K562 (cell line): ENCODE data around the gene ZC3H8. TPM values are rescaled to one million over a fixed set of nuclear protein-coding genes. Genes with fewer than 3 reads are reported as not detected.

Source experiments
- BRD9 ChIP-seq: fragments of 450-650 bp; IDR thresholded peaks from 2 replicates; pipeline ENCODE4 v1.6.1; 2018; ENCODE audit warnings: low read depth; ENCODE audit not compliant: partially characterized antibody
- C11orf30 ChIP-seq: fragments of 450-650 bp; IDR thresholded peaks from 2 replicates; pipeline ENCODE4 v1.6.1; 2016; ENCODE audit warnings: low read depth, mild to moderate bottlenecking
- FOXA3 ChIP-seq, 2 experiments: fragments of 450-650 bp in 1 of 2; sonication (generic) in 1 of 2; formaldehyde crosslinking; IDR thresholded peaks in 1 of 2; conservative IDR thresholded peaks in 1 of 2; 2 replicates each; pipeline versions ENCODE4 v1.4.0 to v1.8.0; 2020 to 2022; ENCODE audit warnings: mild to moderate bottlenecking in 2 of 2, missing genetic modification reagents in 1 of 2
- HDAC2 ChIP-seq: fragments of 450-650 bp; IDR thresholded peaks from 2 replicates; pipeline ENCODE4 v1.6.1; 2016; ENCODE audit warnings: mild to moderate bottlenecking
- HNRNPLL ChIP-seq: fragments of 200-400 bp; formaldehyde crosslinking; IDR thresholded peaks from 2 replicates; pipeline ENCODE4 v1.6.1; 2017; ENCODE audit warnings: low read length, low read depth, mild to moderate bottlenecking; ENCODE audit not compliant: poor library complexity, severe bottlenecking
- NFYB ChIP-seq: IDR thresholded peaks from 2 replicates; pipeline ENCODE4 v1.6.1; 2011; ENCODE audit warnings: mild to moderate bottlenecking, moderate library complexity; ENCODE audit not compliant: insufficient read length; ENCODE audit errors: extremely low read depth
- PKNOX1 ChIP-seq: fragments of 450-650 bp; IDR thresholded peaks from 2 replicates; pipeline ENCODE4 v1.6.1; 2016
- PML ChIP-seq: IDR thresholded peaks from 2 replicates; pipeline ENCODE4 v1.6.1; 2012; ENCODE audit warnings: low read length, inconsistent platforms
- SMARCB1 ChIP-seq: IDR thresholded peaks from 2 replicates; pipeline ENCODE4 v1.6.1; 2011; ENCODE audit warnings: improper control_type of control experiment, low read depth; ENCODE audit not compliant: insufficient read length
- TAF7 ChIP-seq: fragments of 450-650 bp; IDR thresholded peaks from 2 replicates; pipeline ENCODE4 v1.6.1; 2016; ENCODE audit warnings: missing genetic modification characterization, missing compliant biosample characterization
- TAF9B ChIP-seq: fragments of 450-650 bp; IDR thresholded peaks from 2 replicates; pipeline ENCODE4 v1.6.1; 2018; ENCODE audit warnings: mild to moderate bottlenecking; ENCODE audit not compliant: partially characterized antibody
- TOE1 ChIP-seq, 2 experiments: fragments of 450-650 bp in 1 of 2; sonication (generic) in 1 of 2; formaldehyde crosslinking in 1 of 2; IDR thresholded peaks; 2 replicates each; pipeline versions ENCODE4 v1.7.1 to v1.8.0; 2016 to 2022; ENCODE audit warnings: borderline replicate concordance in 2 of 2, mild to moderate bottlenecking in 2 of 2, antibody characterized with exemption in 1 of 2, inconsistent platforms in 1 of 2, low read depth in 1 of 2, missing genetic modification reagents in 1 of 2, moderate library complexity in 1 of 2
- U2AF1 ChIP-seq: fragments of 200-400 bp; formaldehyde crosslinking; optimal IDR thresholded peaks from 2 replicates; pipeline ENCODE3; 2017; ENCODE audit warnings: mild to moderate bottlenecking, low read depth, low read length, moderate library complexity
- ZBTB11 ChIP-seq, 3 experiments: fragments of 200-800 bp in 1 of 3; fragments of 250-450 bp in 1 of 3; fragments of 450-650 bp in 1 of 3; sonication (Bioruptor Pico) in 1 of 3; sonication (Bioruptor generic) in 1 of 3; formaldehyde crosslinking in 1 of 3; IDR thresholded peaks; 2 replicates each; pipeline versions ENCODE4 v1.6.1 to v1.8.0; 2016 to 2022; ENCODE audit warnings: mild to moderate bottlenecking in 2 of 3, missing genetic modification characterization in 2 of 3, missing compliant biosample characterization in 1 of 3, moderate library complexity in 1 of 3
- ZFP36 ChIP-seq: fragments of 150-350 bp; IDR thresholded peaks from 2 replicates; pipeline ENCODE4 v1.6.1; 2018; ENCODE audit warnings: low read length, low read depth; ENCODE audit not compliant: partially characterized antibody
- ZNF217 ChIP-seq: sonication (generic); formaldehyde crosslinking; IDR thresholded peaks from 2 replicates; pipeline ENCODE4 v1.8.0; 2022; ENCODE audit warnings: mild to moderate bottlenecking, missing genetic modification reagents
- ZNF644 ChIP-seq: fragments of 200-800 bp; sonication (Bioruptor generic); IDR thresholded peaks from 2 replicates; pipeline ENCODE4 v1.6.1; 2016; ENCODE audit warnings: low read depth, missing genetic modification characterization, missing compliant biosample characterization
- ZNF778 ChIP-seq: fragments of 450-650 bp; formaldehyde crosslinking; IDR thresholded peaks from 2 replicates; pipeline ENCODE4 v1.4.0; 2020; ENCODE audit warnings: mild to moderate bottlenecking, moderate library complexity
- polyA plus RNA-seq, 8 experiments: library from polyadenylated mRNA; depleted of rRNA in 4 of 8; stranded (reverse) in 5 of 8; unstranded in 3 of 8; fragments of >200 nt; fragmentation: Nextera tagmentation in 2 of 8; fragmentation: Illumina TruSeq in 1 of 8; extraction: Ambion mirVana in 2 of 8; extraction: Trizol in 1 of 8; gene quantifications; 2 replicates each; pipeline versions ENCODE4 v1.2.1 to v1.2.3, GENCODE V29; 2011 to 2014; ENCODE audit warnings: inconsistent platforms in 1 of 8, missing spikeins in 1 of 8
- total RNA-seq, 7 experiments: library from RNA; depleted of rRNA in 6 of 7; stranded (reverse); fragments of >200 nt in 6 of 7; fragmentation: Illumina TruSeq in 2 of 7; extraction: Trizol in 2 of 7; gene quantifications; 2 replicates each; pipeline versions ENCODE4 v1.2.1 to v1.2.3, GENCODE V29; 2011 to 2021; ENCODE audit warnings: low replicate concordance in 1 of 7
- TF ChIP-seq, protein P1 (sequence below): sonication (generic); formaldehyde crosslinking; IDR thresholded peaks from 2 replicates; pipeline ENCODE4 v1.8.1; 2023; ENCODE audit warnings: mild to moderate bottlenecking, missing genetic modification reagents

Gene ZC3H8
- total and polyA plus RNA-seq, 9 of the 15 experiments (the other 6 are each of a cell fraction or from before 2014, with no cell fraction given) = 11.6 to 41.5 (median 27.5) TPM

GRCh38 chr2:112275311-112275886 lies 20.6 kb upstream of the ZC3H8 start, which contains the start of gene ZC3H6 (continued):
- TF ChIP-seq, protein P1, sequence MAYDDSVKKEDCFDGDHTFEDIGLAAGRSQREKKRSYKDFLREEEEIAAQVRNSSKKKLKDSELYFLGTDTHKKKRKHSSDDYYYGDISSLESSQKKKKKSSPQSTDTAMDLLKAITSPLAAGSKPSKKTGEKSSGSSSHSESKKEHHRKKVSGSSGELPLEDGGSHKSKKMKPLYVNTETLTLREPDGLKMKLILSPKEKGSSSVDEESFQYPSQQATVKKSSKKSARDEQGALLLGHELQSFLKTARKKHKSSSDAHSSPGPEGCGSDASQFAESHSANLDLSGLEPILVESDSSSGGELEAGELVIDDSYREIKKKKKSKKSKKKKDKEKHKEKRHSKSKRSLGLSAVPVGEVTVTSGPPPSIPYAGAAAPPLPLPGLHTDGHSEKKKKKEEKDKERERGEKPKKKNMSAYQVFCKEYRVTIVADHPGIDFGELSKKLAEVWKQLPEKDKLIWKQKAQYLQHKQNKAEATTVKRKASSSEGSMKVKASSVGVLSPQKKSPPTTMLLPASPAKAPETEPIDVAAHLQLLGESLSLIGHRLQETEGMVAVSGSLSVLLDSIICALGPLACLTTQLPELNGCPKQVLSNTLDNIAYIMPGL (CRISPR knock-in tag) = peak; percentile 66; the same call in 1 of the 2 replicates
- TF ChIP-seq PKNOX1 (peak; percentile 100), TAF7 (peak; percentile 91), PML (peak; percentile 85; the same call in 1 of the 2 replicates), ZNF217 (CRISPR knock-in tag) (no peak), NFYB (peak; percentile 55), HDAC2 (peak; percentile 79; the same call in 1 of the 2 replicates), FOXA3 (CRISPR knock-in tag; conservative IDR thresholded peaks at IDR 0.05 in 1 of 2, IDR thresholded peaks at IDR 0.05 in 1 of 2) (peak in 1 of 2 experiments; percentile 65; a peak in 1 of 4 replicates), ZFP36 (no peak), TAF9B (peak; percentile 100), HNRNPLL (peak; percentile 64), ZNF778 (no peak), SMARCB1 (no peak), ZNF644 (tag) (peak; percentile 79; the same call in 1 of the 2 replicates), C11orf30 (no peak), U2AF1 (peak; percentile 98), BRD9 (peak; percentile 79), ZBTB11 (CRISPR knock-in tag; IDR thresholded peaks at IDR 0.05) (no peak; a peak in 2 of 6 replicates), TOE1 (IDR thresholded peaks at IDR 0.05; ENCODE audit: borderline replicate concordance) (0 out of 2 replicates have a peak, but pooled peaks have one; percentile 75), TOE1 (CRISPR knock-in tag; IDR thresholded peaks at IDR 0.05; ENCODE audit: borderline replicate concordance, low read depth) (no peak)
